Measurements from ENCODE around the gene ELMO3. TPM values are rescaled to one million over a fixed set of nuclear protein-coding genes. Genes with fewer than 3 reads are reported as not detected.
A peak's percentile ranks its signal among the peaks of the same experiment; 100 is the strongest.

The ELMO3 gene
- total and polyA plus RNA-seq, 2 donors (not counting 1 experiment from before 2014, with no cell fraction given): 0.33 to 0.36 TPM

- Histone ChIP-seq H2AFZ (ENCODE audit: low read length) (no peak overlapping the region), H3K27me3 (ENCODE audit: control insufficient read depth, insufficient read depth, low read length) (no peaks in the 10 kb centered on the region), H3K27ac (ENCODE audit: insufficient read depth, low read length) (peak overlapping the region; percentile 60), H3K9ac (ENCODE audit: insufficient read depth, low read length) (peak overlapping the region; percentile 82), H3K4me2 (ENCODE audit: extremely low read depth, insufficient read depth, low read length) (peak overlapping the region; percentile 65), H3K4me3 (replicated peaks in 1 of 4; ENCODE audit: control extremely low read depth in 1 of 4, insufficient read depth in 1 of 4, low read depth in 3 of 4, low read length in 4 of 4) (peak overlapping the region; percentile 49 to 93 (median 88)), H3K9me3 (ENCODE audit: control insufficient read depth, insufficient read depth, low read depth, low read length) (no peaks in the 10 kb centered on the region), H3K36me3 (ENCODE audit: control insufficient read depth, insufficient read depth, low read length) (peaks cover 28% of the 10 kb centered on the region), H3K4me1 (ENCODE audit: control insufficient read depth, extremely low read depth, insufficient read depth, low read length) (peaks cover 19% of the 10 kb centered on the region), H3K79me2 (ENCODE audit: control insufficient read depth, insufficient read depth, low read length) (peaks cover 27% of the 10 kb centered on the region), H4K20me1 (ENCODE audit: control insufficient read depth, extremely low read depth, insufficient read depth, low read length) (no peaks in the 10 kb centered on the region)
- DNase-seq (ENCODE audit: low read depth in 2 of 2): no peak
- TF ChIP-seq EZH2 (IDR thresholded peaks at IDR 0.05; ENCODE audit: low read length, missing control alignments) (no peak), CTCF (conservative IDR thresholded peaks at IDR 0.05 in 1 of 2, IDR thresholded peaks at IDR 0.05 in 1 of 2; ENCODE audit: low read depth in 1 of 2, low read length in 2 of 2) (no peak)
These were observed 6.1 kb upstream of the ELMO3 start for GRCh38 chr16:67192781-67193361.

GRCh38 chr16:67193536-67193935 lies 5.4 kb upstream of the ELMO3 start:
- Histone ChIP-seq H3K4me1 (ENCODE audit: control insufficient read depth, extremely low read depth, insufficient read depth, low read length) (peaks cover 19% of the 10 kb centered on the region), H3K4me2 (ENCODE audit: extremely low read depth, insufficient read depth, low read length) (peak overlapping the region; percentile 65), H2AFZ (ENCODE audit: low read length) (no peak overlapping the region), H3K79me2 (ENCODE audit: control insufficient read depth, insufficient read depth, low read length) (peaks cover 27% of the 10 kb centered on the region), H3K27ac (ENCODE audit: insufficient read depth, low read length) (no peak overlapping the region), H3K27me3 (ENCODE audit: control insufficient read depth, insufficient read depth, low read length) (no peaks in the 10 kb centered on the region), H3K4me3 (replicated peaks in 1 of 4; ENCODE audit: control extremely low read depth in 1 of 4, insufficient read depth in 1 of 4, low read depth in 3 of 4, low read length in 4 of 4) (peak overlapping the region in 3 of 4 experiments; percentile 82 to 93 (median 93)), H3K9ac (ENCODE audit: insufficient read depth, low read length) (no peak overlapping the region), H3K9me3 (ENCODE audit: control insufficient read depth, insufficient read depth, low read depth, low read length) (no peaks in the 10 kb centered on the region), H3K36me3 (ENCODE audit: control insufficient read depth, insufficient read depth, low read length) (peaks cover 30% of the 10 kb centered on the region), H4K20me1 (ENCODE audit: control insufficient read depth, extremely low read depth, insufficient read depth, low read length) (no peaks in the 10 kb centered on the region)
- DNase-seq (ENCODE audit: low read depth in 2 of 2): no peak
- no peak for TF ChIP-seq EZH2 (IDR thresholded peaks at IDR 0.05; ENCODE audit: low read length, missing control alignments)
- TF ChIP-seq CTCF (conservative IDR thresholded peaks at IDR 0.05 in 1 of 2, IDR thresholded peaks at IDR 0.05 in 1 of 2; ENCODE audit: low read depth in 1 of 2, low read length in 2 of 2): no peak

GRCh38 chr16:67194260-67194659 lies 4.7 kb upstream of the ELMO3 start:
- no peaks in the 10 kb centered on the region for H4K20me1 ChIP-seq (ENCODE audit: control insufficient read depth, extremely low read depth, insufficient read depth, low read length)
- H3K4me2 ChIP-seq (ENCODE audit: extremely low read depth, insufficient read depth, low read length): no peak overlapping the region
- H3K9ac ChIP-seq (ENCODE audit: insufficient read depth, low read length): no peak overlapping the region
- TF ChIP-seq CTCF (conservative IDR thresholded peaks at IDR 0.05 in 1 of 2, IDR thresholded peaks at IDR 0.05 in 1 of 2; ENCODE audit: low read depth in 1 of 2, low read length in 2 of 2) (no peak), EZH2 (IDR thresholded peaks at IDR 0.05; ENCODE audit: low read length, missing control alignments) (no peak)
- H3K9me3 ChIP-seq (ENCODE audit: control insufficient read depth, insufficient read depth, low read depth, low read length): no peaks in the 10 kb centered on the region
- H3K4me3 ChIP-seq (replicated peaks in 1 of 4; ENCODE audit: control extremely low read depth in 1 of 4, insufficient read depth in 1 of 4, low read depth in 3 of 4, low read length in 4 of 4): no peak overlapping the region
- peaks cover 27% of the 10 kb centered on the region for H3K79me2 ChIP-seq (ENCODE audit: control insufficient read depth, insufficient read depth, low read length)
- H3K27ac ChIP-seq (ENCODE audit: insufficient read depth, low read length): no peak overlapping the region
- no peak overlapping the region for H2AFZ ChIP-seq (ENCODE audit: low read length)
- peaks cover 30% of the 10 kb centered on the region for H3K36me3 ChIP-seq (ENCODE audit: control insufficient read depth, insufficient read depth, low read length)
- no peak for DNase-seq (ENCODE audit: low read depth in 2 of 2)
- H3K27me3 ChIP-seq (ENCODE audit: control insufficient read depth, insufficient read depth, low read length): no peaks in the 10 kb centered on the region
- H3K4me1 ChIP-seq (ENCODE audit: control insufficient read depth, extremely low read depth, insufficient read depth, low read length): peaks cover 19% of the 10 kb centered on the region

Data from fibroblast of lung (primary cell).